Measurements from ENCODE around the gene NBEAL1. TPM values are rescaled to one million over a fixed set of nuclear protein-coding genes. Genes with fewer than 3 reads are reported as not detected.
A peak's percentile ranks its signal among the peaks of the same experiment; 100 is the strongest.
"Not testable (repeated sequence)": the region's sequence is repeated elsewhere in the genome, so short reads cannot be mapped to it uniquely, and the experiment has no call there.

The NBEAL1 gene
- total RNA-seq, 2 donors from 2014 or later = 99.2 to 119 TPM

DNA sequence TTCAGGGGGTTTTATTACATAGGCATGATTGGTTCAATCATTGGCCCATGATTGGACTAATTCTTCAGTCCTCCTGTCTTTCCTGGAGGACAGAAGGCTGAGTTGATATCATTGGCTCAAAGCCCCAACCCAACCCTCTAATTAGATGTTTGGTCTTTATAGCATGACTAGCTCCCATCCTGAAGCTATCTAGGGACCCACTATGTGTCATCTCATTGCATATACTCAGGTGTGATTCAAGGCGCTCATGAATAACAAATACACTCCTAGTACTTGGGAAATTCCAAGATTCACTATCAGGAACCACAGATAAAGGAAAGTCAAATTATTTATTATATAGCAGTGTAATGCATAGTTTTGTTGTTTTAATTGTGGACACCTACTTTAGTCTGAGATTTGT lies 24.9 kb upstream of the NBEAL1 start:
- H3K4me3 ChIP-seq = no peak overlapping the region
- ATAC-seq (ENCODE audit: insufficient number of reproducible peaks, low FRiP score, low read depth) = no peak
- no peaks in the 10 kb centered on the region for H3K4me1 ChIP-seq (ENCODE audit: control insufficient read depth in 1 of 2, low read depth in 2 of 2)
- H3K27me3 ChIP-seq (replicated peaks; ENCODE audit: insufficient read depth) = no peaks in the 10 kb centered on the region
- TF ChIP-seq, protein P1, sequence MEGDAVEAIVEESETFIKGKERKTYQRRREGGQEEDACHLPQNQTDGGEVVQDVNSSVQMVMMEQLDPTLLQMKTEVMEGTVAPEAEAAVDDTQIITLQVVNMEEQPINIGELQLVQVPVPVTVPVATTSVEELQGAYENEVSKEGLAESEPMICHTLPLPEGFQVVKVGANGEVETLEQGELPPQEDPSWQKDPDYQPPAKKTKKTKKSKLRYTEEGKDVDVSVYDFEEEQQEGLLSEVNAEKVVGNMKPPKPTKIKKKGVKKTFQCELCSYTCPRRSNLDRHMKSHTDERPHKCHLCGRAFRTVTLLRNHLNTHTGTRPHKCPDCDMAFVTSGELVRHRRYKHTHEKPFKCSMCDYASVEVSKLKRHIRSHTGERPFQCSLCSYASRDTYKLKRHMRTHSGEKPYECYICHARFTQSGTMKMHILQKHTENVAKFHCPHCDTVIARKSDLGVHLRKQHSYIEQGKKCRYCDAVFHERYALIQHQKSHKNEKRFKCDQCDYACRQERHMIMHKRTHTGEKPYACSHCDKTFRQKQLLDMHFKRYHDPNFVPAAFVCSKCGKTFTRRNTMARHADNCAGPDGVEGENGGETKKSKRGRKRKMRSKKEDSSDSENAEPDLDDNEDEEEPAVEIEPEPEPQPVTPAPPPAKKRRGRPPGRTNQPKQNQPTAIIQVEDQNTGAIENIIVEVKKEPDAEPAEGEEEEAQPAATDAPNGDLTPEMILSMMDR (IDR thresholded peaks at IDR 0.05) = no peak
- H3K36me3 ChIP-seq = no peaks in the 10 kb centered on the region
- H3K27ac ChIP-seq = no peak overlapping the region
- DNase-seq (ENCODE audit: low spot score) = no peak
- H3K9me3 ChIP-seq = no peaks in the 10 kb centered on the region

DNA sequence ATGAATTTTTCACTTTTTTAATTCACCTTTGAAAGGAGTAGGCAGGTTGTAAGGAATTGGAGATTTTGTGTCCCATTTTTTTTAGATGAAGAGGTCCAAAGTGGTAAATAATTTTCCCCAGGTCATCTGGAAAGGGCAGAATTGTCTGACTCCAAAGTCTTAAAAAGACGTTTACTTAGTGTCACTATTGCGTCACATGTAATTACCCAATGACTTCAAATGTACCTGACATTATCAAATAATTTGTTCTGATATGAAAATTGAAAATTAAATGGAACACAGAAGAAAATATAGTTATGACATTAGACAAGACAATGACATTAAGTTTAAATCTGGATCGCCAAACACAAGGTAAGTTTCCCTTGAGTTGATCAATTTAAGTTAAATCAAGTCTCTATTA lies 24.2 kb upstream of the NBEAL1 start:
- ATAC-seq (ENCODE audit: insufficient number of reproducible peaks, low FRiP score, low read depth) (no peak), DNase-seq (ENCODE audit: low spot score) (no peak)
- no peaks in the 10 kb centered on the region for H3K36me3 ChIP-seq
- TF ChIP-seq, protein P1 (IDR thresholded peaks at IDR 0.05) = no peak
- no peak overlapping the region for H3K4me3 ChIP-seq
- no peak overlapping the region for H3K27ac ChIP-seq
- no peaks in the 10 kb centered on the region for H3K27me3 ChIP-seq (replicated peaks; ENCODE audit: insufficient read depth)
- no peaks in the 10 kb centered on the region for H3K4me1 ChIP-seq (ENCODE audit: control insufficient read depth in 1 of 2, low read depth in 2 of 2)
- no peaks in the 10 kb centered on the region for H3K9me3 ChIP-seq

DNA sequence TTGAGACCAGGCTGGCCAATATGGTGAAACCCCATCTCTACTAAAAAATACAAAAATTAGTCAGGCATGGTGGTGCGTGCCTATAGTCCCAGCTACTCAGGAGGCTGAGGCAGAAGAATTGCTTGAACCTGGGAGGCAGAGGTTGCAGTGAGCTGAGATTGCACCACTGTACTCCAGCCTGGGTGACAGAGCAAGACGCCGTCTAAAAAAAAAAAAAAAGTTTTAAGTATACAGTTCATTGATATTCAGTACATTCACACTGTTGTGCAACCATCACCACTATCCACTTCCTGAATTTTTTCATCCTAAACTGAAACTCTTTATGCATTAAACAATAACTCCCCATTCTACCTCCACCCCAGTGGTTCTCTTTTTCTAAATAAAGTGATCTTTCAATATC lies 17.6 kb upstream of the NBEAL1 start:
- H3K36me3 ChIP-seq; ATAC-seq (ENCODE audit: insufficient number of reproducible peaks, low FRiP score, low read depth); H3K4me3 ChIP-seq; H3K9me3 ChIP-seq; H3K4me1 ChIP-seq (ENCODE audit: control insufficient read depth in 1 of 2, low read depth in 2 of 2); H3K27me3 ChIP-seq (replicated peaks; ENCODE audit: insufficient read depth); DNase-seq (ENCODE audit: low spot score); H3K27ac ChIP-seq: not testable (repeated sequence)

DNA sequence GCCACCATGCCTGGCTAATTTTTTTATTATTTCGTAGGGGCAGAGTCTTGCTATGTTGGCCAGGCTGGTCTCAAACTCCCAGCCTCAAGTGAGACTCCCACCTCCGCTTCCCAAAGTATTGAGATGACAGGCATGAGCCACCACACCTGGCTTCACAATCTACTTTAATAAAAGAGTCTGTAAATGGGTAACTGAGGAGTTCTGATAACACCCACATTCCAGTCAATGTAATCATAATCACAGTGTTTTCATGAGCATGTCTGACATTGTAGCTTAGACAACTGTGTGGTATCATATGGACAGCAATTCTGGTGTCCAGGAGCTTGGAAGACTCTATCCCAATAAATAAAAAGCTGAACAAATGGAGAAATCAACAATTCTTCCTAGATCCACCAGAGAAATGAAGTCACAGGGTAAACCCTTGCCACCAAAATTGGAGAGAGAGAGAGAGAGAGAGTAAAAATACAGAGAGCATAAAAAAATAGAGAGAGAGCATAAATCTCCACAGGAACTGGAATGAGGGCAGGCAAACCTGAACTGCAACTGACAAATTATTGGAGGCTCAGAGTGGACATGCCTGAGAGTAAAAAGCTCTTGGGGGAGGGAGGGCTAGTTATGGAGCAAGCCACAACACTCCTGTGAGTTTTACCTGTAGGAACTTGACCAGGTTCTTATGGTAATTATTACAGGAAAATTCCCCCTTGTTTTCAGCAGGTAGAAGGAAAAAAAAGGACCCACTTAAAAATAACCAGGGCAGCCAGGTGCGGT lies 12.4 kb upstream of the NBEAL1 start:
- Histone ChIP-seq H3K27me3 (replicated peaks; ENCODE audit: insufficient read depth) (no peaks in the 10 kb centered on the region), H3K4me3 (no peak overlapping the region), H3K36me3 (no peaks in the 10 kb centered on the region), H3K27ac (no peak overlapping the region), H3K4me1 (ENCODE audit: control insufficient read depth in 1 of 2, low read depth in 2 of 2) (no peaks in the 10 kb centered on the region), H3K9me3 (no peaks in the 10 kb centered on the region)
- TF ChIP-seq, protein P1 (IDR thresholded peaks at IDR 0.05) = no peak
- DNase-seq (ENCODE audit: low spot score) (no peak), ATAC-seq (ENCODE audit: insufficient number of reproducible peaks, low FRiP score, low read depth) (no peak)

DNA sequence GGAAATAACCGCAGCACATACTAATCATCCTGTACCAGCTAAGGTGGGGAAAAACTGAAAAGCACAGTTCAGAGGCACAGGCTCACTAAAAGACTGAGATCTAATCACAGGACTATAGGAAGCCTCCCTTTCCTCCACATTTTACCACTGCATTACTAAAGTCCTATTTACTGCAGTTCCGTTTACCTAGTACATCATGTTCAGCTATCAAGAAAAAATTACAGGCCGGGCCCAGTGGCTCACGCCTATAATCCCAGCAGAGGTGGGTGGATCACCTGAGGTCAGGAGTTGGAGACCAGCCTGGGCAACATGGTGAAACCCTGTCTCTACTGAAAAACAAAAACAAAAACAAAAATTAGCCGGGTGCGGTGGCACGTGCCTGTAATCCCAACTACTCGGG lies 11.0 kb upstream of the NBEAL1 start:
- TF ChIP-seq, protein P1 (IDR thresholded peaks at IDR 0.05) = no peak
- ATAC-seq (ENCODE audit: insufficient number of reproducible peaks, low FRiP score, low read depth) (no peak), DNase-seq (ENCODE audit: low spot score) (no peak)
- Histone ChIP-seq H3K4me1 (ENCODE audit: control insufficient read depth in 1 of 2, low read depth in 2 of 2) (no peaks in the 10 kb centered on the region), H3K27me3 (replicated peaks; ENCODE audit: insufficient read depth) (no peaks in the 10 kb centered on the region), H3K4me3 (no peak overlapping the region), H3K9me3 (no peaks in the 10 kb centered on the region), H3K27ac (no peak overlapping the region), H3K36me3 (no peaks in the 10 kb centered on the region)

DNA sequence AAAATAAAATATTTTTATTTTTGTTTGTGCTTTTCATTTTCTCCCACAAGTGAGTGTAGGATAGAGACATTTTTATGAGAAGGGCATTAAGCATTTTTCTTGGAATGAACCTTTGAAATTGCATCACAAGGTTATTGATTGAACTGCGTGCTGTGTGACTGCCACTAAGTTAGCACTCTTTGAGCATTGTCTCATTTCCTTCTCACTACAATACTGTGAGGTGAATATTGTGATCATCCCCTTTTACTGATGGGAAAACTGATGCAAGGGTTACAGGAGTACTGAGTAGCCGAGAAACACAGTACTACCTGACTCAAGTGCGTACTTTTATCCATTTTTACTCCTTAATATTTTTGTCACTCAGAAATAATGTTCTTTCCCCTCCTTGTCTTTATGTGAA lies 2.0 kb downstream of the NBEAL1 start:
- Histone ChIP-seq H3K27ac (peak overlapping the region; percentile 92 to 98), H3K9me3 (no peaks in the 10 kb centered on the region), H3K36me3 (no peaks in the 10 kb centered on the region), H3K4me1 (ENCODE audit: control insufficient read depth in 1 of 2, low read depth in 2 of 2) (peaks cover 3 to 17% of the 10 kb centered on the region in 2 donors), H3K4me3 (peak overlapping the region; percentile 95), H3K27me3 (replicated peaks; ENCODE audit: insufficient read depth) (no peaks in the 10 kb centered on the region)
- DNase-seq (ENCODE audit: low spot score) (no peak), ATAC-seq (ENCODE audit: insufficient number of reproducible peaks, low FRiP score, low read depth) (no peak)
- TF ChIP-seq, protein P1 (IDR thresholded peaks at IDR 0.05) = no peak
